MCF 10A (cell line): Measurements from ENCODE around the gene PCCA. TPM values are rescaled to one million over a fixed set of nuclear protein-coding genes. Genes with fewer than 3 reads are reported as not detected.
A peak's percentile ranks its signal among the peaks of the same experiment; 100 is the strongest.

Experiments used
- BruUV-seq: library from RNA; stranded (reverse); fragments of 400-500 nt; replicated peaks from 2 replicates; lab custom pipeline; 2021; lab: Mats Ljungman, UMichigan
- CTCF ChIA-PET: fragments of 300-600 bp; sonication (Branson Sonifier 250); formaldehyde crosslinking; extraction: SDS; loops from one replicate; lab custom pipeline; 2021; ENCODE audit warnings: antibody characterized with exemption, inconsistent platforms; lab: Yijun Ruan, JAX
- POLR2A ChIA-PET: fragments of 300-600, 350-650 bp; sonication (Branson Sonifier 250); formaldehyde crosslinking; extraction: SDS; loops from one replicate; lab custom pipeline; 2020; ENCODE audit warnings: antibody characterized with exemption, inconsistent platforms; lab: Yijun Ruan, JAX
- DNase-seq: peaks from one replicate; pipeline ENCODE4 v3.0.0-alpha.2; 2018; ENCODE audit not compliant: unreplicated experiment
- H3K27ac Mint-ChIP-seq: one replicate; pipeline ENCODE4 v1.8.0; 2022; ENCODE audit warnings: mild to moderate bottlenecking, low read depth, mixed read lengths; ENCODE audit not compliant: unreplicated experiment
- H3K27me3 Mint-ChIP-seq: one replicate; pipeline ENCODE4 v1.8.0; 2022; ENCODE audit warnings: mixed read lengths; ENCODE audit not compliant: insufficient read depth, unreplicated experiment
- H3K36me3 Mint-ChIP-seq: one replicate; pipeline ENCODE4 v1.8.0; 2022; ENCODE audit warnings: mild to moderate bottlenecking, moderate library complexity, mixed read lengths; ENCODE audit not compliant: insufficient read depth, unreplicated experiment
- H3K4me1 Mint-ChIP-seq: one replicate; pipeline ENCODE4 v1.8.0; 2022; ENCODE audit warnings: mixed read lengths; ENCODE audit not compliant: insufficient read depth, unreplicated experiment
- H3K4me3 Mint-ChIP-seq: one replicate; pipeline ENCODE4 v1.8.0; 2022; ENCODE audit warnings: mild to moderate bottlenecking, moderate library complexity, mixed read lengths; ENCODE audit not compliant: unreplicated experiment
- H3K9me3 Mint-ChIP-seq: one replicate; pipeline ENCODE4 v1.8.0; 2022; ENCODE audit warnings: mixed read lengths; ENCODE audit not compliant: unreplicated experiment
- CTCF ChIP-seq: fragments of 200-600 bp; IDR thresholded peaks from one replicate; pipeline ENCODE4 v1.8.0; 2022; ENCODE audit warnings: antibody characterized with exemption, mild to moderate bottlenecking; ENCODE audit not compliant: unreplicated experiment
- intact Hi-C: fragments of 100-400 bp; cut with micrococcal nuclease; formaldehyde crosslinking; loops from 2 replicates; pipeline ENCODE4 v1.14.1; 2022
- total RNA-seq: library from RNA; stranded (reverse); gene quantifications from 2 replicates; pipeline ENCODE4 v1.2.3, GENCODE V29; 2022

Gene PCCA
- total RNA-seq, 1 experiment from 2014 or later = 23.4 TPM

DNA sequence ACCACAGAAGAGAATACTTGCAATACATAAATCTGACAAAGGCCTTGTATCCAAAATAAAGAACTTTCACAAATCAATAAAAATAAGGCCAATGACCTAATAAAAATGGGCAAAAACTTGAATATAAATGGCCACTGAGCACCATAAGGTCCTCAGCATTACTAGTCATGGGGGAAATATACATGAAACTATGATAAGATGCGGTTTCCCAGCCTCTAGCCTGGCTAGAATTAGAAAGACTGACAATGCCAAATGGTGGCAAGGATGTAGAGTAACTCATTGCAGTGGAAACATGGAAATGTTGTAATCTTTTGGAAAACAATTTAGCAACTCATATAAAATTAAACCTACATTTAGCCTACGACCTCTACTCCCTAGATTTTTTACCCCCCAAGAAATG, 272.6 kb downstream of the PCCA start:
- no peak for TF ChIP-seq CTCF
- Mint-ChIP-seq H3K4me3 (no peak overlapping the region), H3K9me3 (no peaks in the 10 kb centered on the region), H3K36me3 (no peaks in the 10 kb centered on the region), H3K4me1 (peaks cover 22% of the 10 kb centered on the region), H3K27me3 (no peaks in the 10 kb centered on the region), H3K27ac (peak overlapping the region; percentile 71)
- BruUV-seq = no TSS peak
- ChIA-PET POLR2A (no interaction called here), CTCF (no interaction called here)
- intact Hi-C loops = no loop called here
- peak; percentile 85 for DNase-seq

DNA sequence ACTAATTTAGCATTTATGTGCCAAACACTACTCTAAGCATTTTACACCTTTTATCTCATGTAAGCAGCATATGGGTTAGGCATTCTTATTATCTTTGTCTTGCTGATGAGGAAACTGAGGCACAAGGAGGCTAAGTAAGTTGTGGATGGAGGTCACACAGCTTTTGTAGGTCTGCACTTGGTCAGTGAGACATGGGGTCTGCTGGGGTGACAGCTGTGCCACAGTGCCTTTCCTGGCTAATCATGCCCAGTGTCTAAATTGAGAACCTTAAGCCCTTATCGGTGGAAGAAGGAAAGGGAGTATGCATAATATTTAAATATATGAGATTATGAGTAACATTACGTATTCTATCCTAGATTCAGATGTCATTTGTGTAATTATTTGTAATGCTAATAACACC, 273.5 kb downstream of the PCCA start:
- no peak for DNase-seq
- Mint-ChIP-seq H3K27me3 (no peaks in the 10 kb centered on the region), H3K36me3 (no peaks in the 10 kb centered on the region), H3K27ac (peak overlapping the region; percentile 71), H3K4me3 (no peak overlapping the region), H3K9me3 (no peaks in the 10 kb centered on the region), H3K4me1 (peaks cover 22% of the 10 kb centered on the region)
- BruUV-seq = no TSS peak
- intact Hi-C loops = no loop called here
- ChIA-PET POLR2A (interaction anchor here (1.1 kb wide), 1 partner anchor 14 kb away, joined by 3 read pairs; no protein-coding TSS in a partner anchor), CTCF (no interaction called here)
- no peak for TF ChIP-seq CTCF

DNA sequence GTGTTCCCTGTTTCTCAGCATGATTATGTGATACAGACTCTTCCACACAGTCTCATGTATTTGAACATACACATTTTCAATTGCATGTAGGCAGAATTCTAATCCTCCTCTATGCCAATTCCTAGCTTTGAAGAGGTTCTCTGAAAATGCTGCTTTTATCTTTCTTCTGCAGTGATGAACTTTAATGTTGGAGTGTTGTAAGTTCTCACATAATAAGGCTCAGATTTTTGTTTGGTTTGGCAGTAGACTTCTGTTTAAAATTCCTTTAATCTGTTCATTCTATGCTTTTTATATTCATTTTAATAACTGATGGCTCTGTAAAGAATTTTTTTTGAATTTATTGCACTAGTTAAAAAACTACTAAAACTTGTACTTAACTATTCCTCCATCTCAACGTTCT, 273.9 kb downstream of the PCCA start:
- Mint-ChIP-seq H3K27ac (peak overlapping the region; percentile 59), H3K9me3 (no peaks in the 10 kb centered on the region), H3K27me3 (no peaks in the 10 kb centered on the region), H3K4me1 (peaks cover 22% of the 10 kb centered on the region), H3K36me3 (no peaks in the 10 kb centered on the region), H3K4me3 (no peak overlapping the region)
- ChIA-PET CTCF (no interaction called here), POLR2A (interaction anchor here (1.1 kb wide), 1 partner anchor 14 kb away, joined by 3 read pairs; no protein-coding TSS in a partner anchor)
- DNase-seq = no peak
- no TSS peak for BruUV-seq
- intact Hi-C loops = no loop called here
- TF ChIP-seq CTCF = no peak

DNA sequence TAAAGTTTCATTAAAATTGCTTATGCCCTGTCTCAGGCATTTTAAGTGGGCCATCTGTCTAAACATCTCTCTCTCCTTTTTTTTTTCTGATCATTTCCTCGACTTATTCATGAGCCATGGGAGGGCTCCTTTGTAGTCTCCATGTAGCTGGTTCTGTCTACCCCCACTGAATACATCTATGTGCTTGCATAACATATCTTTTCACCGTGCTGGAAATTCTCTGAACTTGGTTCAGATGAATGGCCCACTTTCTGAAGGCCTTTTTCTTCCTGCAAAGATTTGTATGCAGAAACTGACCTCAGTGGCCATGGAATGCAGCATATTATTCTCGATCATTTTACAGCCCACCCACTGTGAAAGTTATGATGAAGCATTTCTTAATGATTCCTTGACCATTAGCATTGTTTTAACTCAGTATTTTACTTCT, 274.4 kb downstream of the PCCA start:
- Mint-ChIP-seq H3K36me3 (no peaks in the 10 kb centered on the region), H3K4me1 (peaks cover 22% of the 10 kb centered on the region), H3K4me3 (no peak overlapping the region), H3K27me3 (no peaks in the 10 kb centered on the region), H3K27ac (peak overlapping the region; percentile 59), H3K9me3 (no peaks in the 10 kb centered on the region)
- POLR2A ChIA-PET = interaction anchor here (0.7 to 1.3 kb wide), 2 partner anchors 15 to 31 kb away, joined by 3 read pairs; no protein-coding TSS in a partner anchor
- DNase-seq = no peak
- BruUV-seq = no TSS peak
- intact Hi-C loops = no loop called here
- CTCF ChIA-PET = interaction anchor here (0.6 kb wide), 1 partner anchor 129 kb away, joined by 3 read pairs; no protein-coding TSS in a partner anchor
- TF ChIP-seq CTCF = no peak
